Transverse colon (tissue), 4 donors: ENCODE data around the gene DNAI2. TPM values are rescaled to one million over a fixed set of nuclear protein-coding genes. Genes with fewer than 3 reads are reported as not detected.

Experiments used
- DNase-seq: peaks from one replicate; pipeline ENCODE4 v3.0.0-alpha.2; 2019
- H3K27ac ChIP-seq, 4 donors: fragments of 200-600 bp; sonication (generic); 2 replicates each; pipeline ENCODE4 v1.5.1; 2016 to 2018; ENCODE audit warnings: inconsistent platforms in 4 of 4
- H3K27me3 ChIP-seq: fragments of 200-600 bp; sonication (generic); 2 replicates; pipeline ENCODE4 v1.5.1; 2017; ENCODE audit warnings: inconsistent platforms
- H3K36me3 ChIP-seq, 4 donors: fragments of 200-600 bp; sonication (generic); 2 replicates each; pipeline ENCODE4 v1.5.1; 2017 to 2019; ENCODE audit warnings: inconsistent platforms in 4 of 4
- H3K4me1 ChIP-seq, 4 donors: fragments of 200-600 bp; sonication (generic); 2 replicates each; pipeline ENCODE4 v1.5.1; 2017 to 2020; ENCODE audit warnings: inconsistent platforms in 4 of 4
- H3K4me3 ChIP-seq, 4 donors: fragments of 200-600 bp; sonication (generic); 1 replicate in 1 of 4; 2 replicates in 3 of 4; pipeline versions ENCODE4 v1.5.1 to v1.6.1; 2017 to 2019; ENCODE audit warnings: inconsistent platforms in 4 of 4
- H3K9me3 ChIP-seq, 2 donors: fragments of 200-600 bp; sonication (generic); 2 replicates each; pipeline ENCODE4 v1.5.1; 2017 to 2019; ENCODE audit warnings: inconsistent platforms in 2 of 2
- EP300 ChIP-seq: sonication (generic); formaldehyde crosslinking; IDR thresholded peaks from one replicate; pipeline ENCODE4 v1.6.1; 2017; ENCODE audit warnings: antibody characterized with exemption, low read depth
- POLR2A ChIP-seq: fragments of 450-650 bp; IDR thresholded peaks from one replicate; pipeline ENCODE4 v1.6.1; 2016; ENCODE audit warnings: antibody characterized with exemption, mild to moderate bottlenecking, moderate library complexity
- POLR2AphosphoS5 ChIP-seq, 3 donors: sonication (generic); formaldehyde crosslinking; IDR thresholded peaks; one replicate each; pipeline ENCODE4 v1.6.1; 2016; ENCODE audit warnings: antibody characterized with exemption in 3 of 3
- WGBS, 2 donors: methylation state at CpG; one replicate each; pipeline ENCODE4 v1.1.5; 2018; ENCODE audit warnings: low coverage in 1 of 2; 5-methylcytosine and 5-hydroxymethylcytosine counted together
- in situ Hi-C, 4 donors: fragments of 200-750 bp; cut with MboI; loops; one replicate each; pipeline versions ENCODE4 v1.15.0 to v1.15.1; 2017; ENCODE audit warnings: low sequenced_read_pairs in 3 of 4, low pct_ligation_motif_present in 1 of 4, low pct_unique_long_range_greater_than_20kb in 1 of 4
- intact Hi-C: fragments of 100-400 bp; cut with DNase I; formaldehyde crosslinking; loops from one replicate; pipeline ENCODE4 v1.15.1; 2023; ENCODE audit warnings: low total_unique reads
- total RNA-seq, 4 donors: library from RNA; depleted of rRNA; stranded (reverse); fragments of >200 nt; gene quantifications; one replicate each; pipeline ENCODE4 v1.1.0, GENCODE V29; 2016
- TF ChIP-seq, protein P1 (sequence below), 5 experiments: fragments of 200-600 bp in 3 of 5; fragments of 450-650 bp in 2 of 5; sonication (generic) in 3 of 5; IDR thresholded peaks; 1 replicate in 2 of 5; 2 replicates in 3 of 5; pipeline ENCODE4 v1.5.1; 2016 to 2017; ENCODE audit warnings: antibody characterized with exemption in 5 of 5, inconsistent platforms in 3 of 5, mild to moderate bottlenecking in 2 of 5, moderate library complexity in 1 of 5

Gene DNAI2
- total RNA-seq, 4 donors from 2014 or later = not detected

DNA sequence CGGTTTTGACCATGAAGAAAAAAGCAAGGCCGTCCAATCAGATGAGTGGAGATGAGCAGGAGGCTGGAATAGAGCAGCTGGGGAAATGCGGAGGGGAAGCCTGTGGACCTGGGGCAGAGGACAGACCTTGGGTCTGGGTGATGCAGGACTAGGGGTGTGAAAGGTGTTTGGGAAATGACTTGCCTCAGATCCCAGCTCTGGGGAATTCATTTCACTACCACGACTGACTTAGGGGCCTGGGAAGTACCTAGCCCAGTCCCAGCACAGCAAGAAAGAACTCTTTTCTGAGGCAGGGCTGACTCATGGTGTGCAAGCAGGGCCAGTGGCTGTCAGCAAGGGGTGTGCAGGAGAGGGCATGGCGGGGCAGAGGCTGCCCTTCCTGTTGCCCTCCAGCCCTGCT lies 14.8 kb downstream of the DNAI2 start:
- Histone ChIP-seq H3K36me3 (no peaks in the 10 kb centered on the region), H3K27me3 (peaks cover 2% of the 10 kb centered on the region), H3K4me1 (no peaks in the 10 kb centered on the region), H3K4me3 (no peak overlapping the region), H3K9me3 (no peaks in the 10 kb centered on the region), H3K27ac (no peak overlapping the region)
- intact Hi-C loops = no loop called here
- 57 to 67% methylated on average over 3 to 5 of the region's 5 CpGs for WGBS, 2 donors
- TF ChIP-seq EP300 (no peak), POLR2A (no peak)
- TF ChIP-seq, protein P1, sequence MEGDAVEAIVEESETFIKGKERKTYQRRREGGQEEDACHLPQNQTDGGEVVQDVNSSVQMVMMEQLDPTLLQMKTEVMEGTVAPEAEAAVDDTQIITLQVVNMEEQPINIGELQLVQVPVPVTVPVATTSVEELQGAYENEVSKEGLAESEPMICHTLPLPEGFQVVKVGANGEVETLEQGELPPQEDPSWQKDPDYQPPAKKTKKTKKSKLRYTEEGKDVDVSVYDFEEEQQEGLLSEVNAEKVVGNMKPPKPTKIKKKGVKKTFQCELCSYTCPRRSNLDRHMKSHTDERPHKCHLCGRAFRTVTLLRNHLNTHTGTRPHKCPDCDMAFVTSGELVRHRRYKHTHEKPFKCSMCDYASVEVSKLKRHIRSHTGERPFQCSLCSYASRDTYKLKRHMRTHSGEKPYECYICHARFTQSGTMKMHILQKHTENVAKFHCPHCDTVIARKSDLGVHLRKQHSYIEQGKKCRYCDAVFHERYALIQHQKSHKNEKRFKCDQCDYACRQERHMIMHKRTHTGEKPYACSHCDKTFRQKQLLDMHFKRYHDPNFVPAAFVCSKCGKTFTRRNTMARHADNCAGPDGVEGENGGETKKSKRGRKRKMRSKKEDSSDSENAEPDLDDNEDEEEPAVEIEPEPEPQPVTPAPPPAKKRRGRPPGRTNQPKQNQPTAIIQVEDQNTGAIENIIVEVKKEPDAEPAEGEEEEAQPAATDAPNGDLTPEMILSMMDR (IDR thresholded peaks at IDR 0.05) = no peak
- no peak for DNase-seq
- in situ Hi-C loops = no loop called here

DNA sequence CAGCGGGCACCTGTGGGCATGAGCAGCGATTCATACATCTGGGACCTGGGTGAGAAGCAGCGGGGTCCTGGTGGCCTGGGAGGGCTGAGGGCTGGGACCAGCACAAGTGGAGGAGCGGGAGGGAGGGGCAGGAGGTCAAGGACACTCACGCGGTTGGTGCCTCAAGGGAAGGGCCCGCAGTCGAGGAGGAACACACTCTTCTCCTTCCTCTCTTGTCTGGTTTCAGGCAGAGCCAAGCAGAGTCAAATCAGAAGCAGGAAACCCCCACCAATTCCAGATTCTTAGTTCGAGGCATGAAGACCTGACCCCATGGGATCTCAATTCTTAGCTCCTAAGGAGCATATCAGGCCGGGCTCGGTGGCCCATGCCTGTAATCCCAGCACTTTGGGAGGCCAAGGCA lies 15.7 kb downstream of the DNAI2 start:
- Histone ChIP-seq H3K4me3 (no peak overlapping the region), H3K4me1 (no peaks in the 10 kb centered on the region), H3K9me3 (no peaks in the 10 kb centered on the region), H3K27me3 (no peaks in the 10 kb centered on the region), H3K27ac (no peak overlapping the region), H3K36me3 (no peaks in the 10 kb centered on the region)
- intact Hi-C loops = loop anchor here (10.0 kb wide), 1 partner anchor 85 kb away; the partner anchor contains the start of gene RPL38
- in situ Hi-C loops = no loop called here
- WGBS, 2 donors = 60 to 76% methylated on average over 2 to 11 of the region's 11 CpGs
- no peak for TF ChIP-seq EP300
- TF ChIP-seq POLR2AphosphoS5 (IDR thresholded peaks at IDR 0.05) = no peak
- TF ChIP-seq, protein P1 (IDR thresholded peaks at IDR 0.05) = no peak
- TF ChIP-seq POLR2A = no peak
- no peak for DNase-seq

DNA sequence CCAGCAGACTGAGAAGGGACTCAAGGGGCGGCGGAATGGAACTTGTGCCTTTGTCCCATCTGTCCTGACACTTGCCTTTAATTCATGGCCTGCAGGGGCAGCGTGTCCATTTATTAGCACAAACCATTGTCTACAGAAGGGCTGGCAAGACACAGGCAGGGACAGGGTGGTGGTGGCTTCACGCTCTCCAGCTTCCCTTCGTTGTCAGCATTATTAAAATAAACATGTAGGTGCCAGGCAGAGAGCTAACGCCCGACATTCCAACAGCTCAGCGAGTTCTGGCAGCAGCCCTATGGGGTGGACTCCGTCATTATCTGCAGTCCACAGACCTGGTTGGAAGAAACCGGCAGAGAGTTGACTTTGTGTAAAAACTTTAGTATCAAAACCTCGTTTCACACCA lies 16.3 kb downstream of the DNAI2 start:
- no peak overlapping the region for H3K4me3 ChIP-seq
- 65 to 78% methylated on average over 2 to 11 of the region's 11 CpGs for WGBS, 2 donors
- H3K27ac ChIP-seq = no peak overlapping the region
- in situ Hi-C loops = no loop called here
- no peaks in the 10 kb centered on the region for H3K4me1 ChIP-seq
- no peaks in the 10 kb centered on the region for H3K9me3 ChIP-seq
- no peaks in the 10 kb centered on the region for H3K36me3 ChIP-seq
- intact Hi-C loops = loop anchor here (10.0 kb wide), 1 partner anchor 86 kb away; the partner anchor contains the start of gene RPL38
- DNase-seq = no peak
- H3K27me3 ChIP-seq = no peaks in the 10 kb centered on the region
- TF ChIP-seq EP300 = no peak
- TF ChIP-seq, protein P1 (IDR thresholded peaks at IDR 0.05) = no peak
- no peak for TF ChIP-seq POLR2AphosphoS5 (IDR thresholded peaks at IDR 0.05)
- no peak for TF ChIP-seq POLR2A

DNA sequence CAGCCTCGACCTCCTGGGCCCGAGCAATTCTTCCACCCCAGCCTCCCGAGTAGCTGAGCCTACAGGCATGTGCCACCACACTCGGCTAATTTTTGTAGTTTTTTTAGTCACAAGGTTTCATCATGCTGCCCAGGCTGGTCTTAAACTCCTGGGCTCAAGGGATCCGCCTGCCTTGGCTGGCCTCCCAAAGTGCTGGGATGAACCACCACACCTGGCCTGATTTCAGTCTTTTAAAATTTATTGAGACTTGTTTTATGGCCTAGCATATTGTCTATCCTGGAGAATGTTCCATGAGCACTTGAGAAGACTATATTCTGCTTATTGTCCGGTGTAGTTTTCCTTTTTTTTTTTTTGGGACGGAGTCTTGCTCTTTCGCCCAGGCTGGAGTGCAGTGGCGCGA lies 18.5 kb downstream of the DNAI2 start:
- intact Hi-C loops (loop anchor here (10.0 kb wide), 1 partner anchor 88 kb away; the partner anchor contains the start of gene RPL38), in situ Hi-C loops (no loop called here)
- H3K27ac ChIP-seq = no peak overlapping the region
- no peak for DNase-seq
- no peak overlapping the region for H3K4me3 ChIP-seq
- WGBS, 2 donors = 53 to 59% methylated on average over 8 to 10 of the region's 10 CpGs
- no peak for TF ChIP-seq EP300
- no peak for TF ChIP-seq POLR2AphosphoS5 (IDR thresholded peaks at IDR 0.05)
- TF ChIP-seq POLR2A = no peak
- TF ChIP-seq, protein P1 (IDR thresholded peaks at IDR 0.05) = no peak
- H3K27me3 ChIP-seq = peaks cover 2% of the 10 kb centered on the region
- no peaks in the 10 kb centered on the region for H3K36me3 ChIP-seq
- H3K4me1 ChIP-seq = peaks cover 0 to 6% (median 0%) of the 10 kb centered on the region in 4 donors
- no peaks in the 10 kb centered on the region for H3K9me3 ChIP-seq
